Prostate gland (tissue), 2 donors: ENCODE measurements around the gene ABCA1.

Experiments used
- CTCF ChIP-seq, 4 experiments: fragments of 200-600 bp in 2 of 4; fragments of 450-650 bp in 2 of 4; sonication (generic) in 2 of 4; IDR thresholded peaks; 1 replicate in 3 of 4; 2 replicates in 1 of 4; pipeline ENCODE4 v1.5.1; 2016 to 2019; ENCODE audit warnings: antibody characterized with exemption in 4 of 4, mild to moderate bottlenecking in 2 of 4, moderate library complexity in 2 of 4
- POLR2A ChIP-seq: fragments of 450-650 bp; IDR thresholded peaks from one replicate; pipeline ENCODE4 v1.6.1; 2016; ENCODE audit warnings: antibody characterized with exemption, mild to moderate bottlenecking

- TF ChIP-seq CTCF (IDR thresholded peaks at IDR 0.05) = no peak
- TF ChIP-seq POLR2A = no peak
Measured at GRCh38 chr9:104747245-104747564, 180.8 kb downstream of the ABCA1 start.
